ENCODE data around the gene LTBP1. TPM values are rescaled to one million over a fixed set of nuclear protein-coding genes. Genes with fewer than 3 reads are reported as not detected.

Gene LTBP1
- total and polyA plus RNA-seq, 12 donors: 6.2 to 47.2 (median 15.5) TPM

DNA sequence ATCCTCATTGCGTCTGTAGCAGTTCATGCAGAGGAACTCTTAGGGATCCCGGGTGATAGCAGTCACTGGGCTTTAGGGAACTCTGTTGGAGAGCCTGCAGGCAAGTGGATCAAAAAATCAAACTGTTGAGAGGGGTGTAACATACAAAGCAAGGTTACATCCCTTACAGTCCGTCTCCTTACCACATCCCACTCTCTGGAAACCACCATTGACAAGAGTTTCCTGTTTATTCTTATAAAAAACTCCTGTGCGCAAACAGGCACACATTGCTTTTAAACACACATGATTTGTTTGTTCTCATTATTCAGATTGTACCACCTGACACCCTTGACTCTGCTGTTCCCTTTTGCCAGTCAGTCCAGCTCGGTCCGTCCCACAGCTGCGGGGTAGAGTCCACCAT, 137.7 kb downstream of the LTBP1 start:
- intact Hi-C loops (cut with DNase I): no loop called here
- Histone ChIP-seq H3K27ac (no peak overlapping the region), H3K27me3 (no peaks in the 10 kb centered on the region), H3K4me1 (replicated peaks in 1 of 2) (peaks cover 0 to 11% of the 10 kb centered on the region in 2 donors), H3K4me3 (no peak overlapping the region), H3K9me3 (replicated peaks in 1 of 3) (no peaks in the 10 kb centered on the region), H3K36me3 (replicated peaks in 1 of 2) (no peaks in the 10 kb centered on the region)
- no peak for DNase-seq
- 85 to 89% (median 87%) methylated on average over 6 to 7 of the region's 7 CpGs for WGBS, 4 donors
- TF ChIP-seq, protein P1, sequence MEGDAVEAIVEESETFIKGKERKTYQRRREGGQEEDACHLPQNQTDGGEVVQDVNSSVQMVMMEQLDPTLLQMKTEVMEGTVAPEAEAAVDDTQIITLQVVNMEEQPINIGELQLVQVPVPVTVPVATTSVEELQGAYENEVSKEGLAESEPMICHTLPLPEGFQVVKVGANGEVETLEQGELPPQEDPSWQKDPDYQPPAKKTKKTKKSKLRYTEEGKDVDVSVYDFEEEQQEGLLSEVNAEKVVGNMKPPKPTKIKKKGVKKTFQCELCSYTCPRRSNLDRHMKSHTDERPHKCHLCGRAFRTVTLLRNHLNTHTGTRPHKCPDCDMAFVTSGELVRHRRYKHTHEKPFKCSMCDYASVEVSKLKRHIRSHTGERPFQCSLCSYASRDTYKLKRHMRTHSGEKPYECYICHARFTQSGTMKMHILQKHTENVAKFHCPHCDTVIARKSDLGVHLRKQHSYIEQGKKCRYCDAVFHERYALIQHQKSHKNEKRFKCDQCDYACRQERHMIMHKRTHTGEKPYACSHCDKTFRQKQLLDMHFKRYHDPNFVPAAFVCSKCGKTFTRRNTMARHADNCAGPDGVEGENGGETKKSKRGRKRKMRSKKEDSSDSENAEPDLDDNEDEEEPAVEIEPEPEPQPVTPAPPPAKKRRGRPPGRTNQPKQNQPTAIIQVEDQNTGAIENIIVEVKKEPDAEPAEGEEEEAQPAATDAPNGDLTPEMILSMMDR (IDR thresholded peaks at IDR 0.05): no peak
- no peak for TF ChIP-seq POLR2A (IDR thresholded peaks at IDR 0.05)

DNA sequence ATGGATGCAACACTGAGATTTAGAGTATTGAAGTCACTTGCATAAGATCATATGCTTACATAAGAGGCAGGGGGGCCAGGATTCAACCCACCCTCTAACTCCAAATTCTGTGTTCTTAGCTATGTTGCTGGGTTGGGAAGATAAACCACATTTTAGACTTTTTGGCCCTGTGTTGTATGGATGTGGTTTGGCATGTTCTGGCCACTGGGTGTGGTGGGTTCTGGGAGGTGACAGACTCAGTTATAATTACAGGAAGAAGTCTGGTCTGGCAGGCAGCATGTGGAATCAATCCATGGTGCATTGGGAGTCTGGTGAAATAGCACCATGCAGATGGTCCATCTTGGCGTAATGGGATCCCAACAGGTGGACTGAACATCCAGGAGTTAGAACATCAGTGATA, 138.9 kb downstream of the LTBP1 start:
- H3K4me3 ChIP-seq: no peak overlapping the region
- H3K36me3 ChIP-seq (replicated peaks in 1 of 2): no peaks in the 10 kb centered on the region
- no peaks in the 10 kb centered on the region for H3K27me3 ChIP-seq
- TF ChIP-seq POLR2A (IDR thresholded peaks at IDR 0.05): no peak
- TF ChIP-seq, protein P1 (IDR thresholded peaks at IDR 0.05): no peak
- H3K9me3 ChIP-seq (replicated peaks in 1 of 3): no peaks in the 10 kb centered on the region
- no peak for DNase-seq
- peaks cover 0 to 11% of the 10 kb centered on the region in 2 donors for H3K4me1 ChIP-seq (replicated peaks in 1 of 2)
- WGBS, 4 donors: 60 to 100% (median 79%) methylated on average over 1 of the region's 1 CpG
- H3K27ac ChIP-seq: no peak overlapping the region
- intact Hi-C loops (cut with DNase I): no loop called here

DNA sequence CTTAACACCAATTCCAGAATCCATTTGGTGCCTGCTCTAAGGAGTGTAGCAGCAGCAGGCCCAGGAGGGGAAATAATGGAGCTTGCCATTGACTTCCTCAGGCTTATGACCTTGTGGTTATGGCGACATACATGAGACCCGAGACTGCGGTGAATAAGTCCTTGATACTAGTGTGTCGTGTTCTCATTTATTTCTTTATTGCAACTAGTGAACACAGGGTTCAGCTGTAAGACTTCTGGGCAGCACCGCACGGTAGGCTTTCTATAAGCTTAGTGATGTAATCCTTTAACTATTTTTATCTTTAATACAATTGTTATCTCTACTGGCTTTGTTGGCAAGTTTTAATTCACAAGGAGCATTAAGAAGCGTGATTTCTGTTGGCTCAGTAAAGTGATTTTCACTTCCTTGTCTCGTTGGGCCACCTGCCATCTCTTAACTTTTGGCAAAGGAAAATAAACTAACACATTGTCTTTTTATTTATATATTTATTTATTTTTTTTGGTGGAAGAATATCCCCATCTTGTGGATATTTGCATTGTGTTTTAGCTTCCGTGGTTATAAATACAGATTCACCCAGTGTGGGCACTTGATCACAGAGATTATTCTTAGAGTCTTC, 139.8 kb downstream of the LTBP1 start:
- no peaks in the 10 kb centered on the region for H3K36me3 ChIP-seq (replicated peaks in 1 of 2)
- no peaks in the 10 kb centered on the region for H3K9me3 ChIP-seq (replicated peaks in 1 of 3)
- intact Hi-C loops (cut with DNase I): no loop called here
- H3K4me1 ChIP-seq (replicated peaks in 1 of 2): peaks cover 0 to 11% of the 10 kb centered on the region in 2 donors
- no peak overlapping the region for H3K27ac ChIP-seq
- 17 to 24% (median 21%) methylated on average over 9 of the region's 9 CpGs for WGBS, 4 donors
- DNase-seq: peak in 4 of 7 donors; percentile 18 to 35 (median 31)
- no peak overlapping the region for H3K4me3 ChIP-seq
- no peaks in the 10 kb centered on the region for H3K27me3 ChIP-seq
- no peak for TF ChIP-seq POLR2A (IDR thresholded peaks at IDR 0.05)
- TF ChIP-seq, protein P1 (IDR thresholded peaks at IDR 0.05): peak in 3 of 6 experiments; percentile 6 to 28 (median 25)

DNA sequence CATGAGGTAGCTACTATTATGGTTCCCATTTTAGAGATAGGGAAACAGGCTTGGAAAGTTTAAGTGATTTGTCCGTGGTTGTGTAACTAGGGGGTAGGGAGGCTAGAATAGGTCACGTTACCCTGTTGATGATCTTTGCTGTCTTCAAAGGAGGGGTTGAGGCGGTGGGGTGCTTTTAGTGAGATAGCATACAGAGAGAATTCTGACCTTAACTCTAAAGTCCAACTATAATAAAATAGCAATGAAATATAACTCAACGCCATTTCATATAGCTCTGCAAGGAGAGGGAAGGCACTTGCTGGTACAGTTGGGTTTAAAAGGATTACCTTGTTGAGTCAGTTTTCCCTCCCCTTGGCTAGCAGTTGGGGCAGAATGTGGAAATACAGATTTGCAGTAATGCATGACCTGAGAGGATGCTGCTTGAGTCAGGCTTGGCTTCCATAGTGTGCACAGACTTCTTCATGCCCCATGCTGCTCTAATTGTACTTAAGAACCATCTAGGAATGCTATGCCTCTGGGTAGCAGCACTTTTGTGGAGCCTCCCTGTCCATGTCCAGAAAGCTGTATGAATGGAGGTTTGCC, 143.9 kb downstream of the LTBP1 start:
- 88 to 94% (median 90%) methylated on average over 4 of the region's 4 CpGs for WGBS, 4 donors
- H3K27me3 ChIP-seq: no peaks in the 10 kb centered on the region
- TF ChIP-seq, protein P1 (IDR thresholded peaks at IDR 0.05): no peak
- TF ChIP-seq POLR2A (IDR thresholded peaks at IDR 0.05): no peak
- intact Hi-C loops (cut with DNase I): no loop called here
- H3K4me1 ChIP-seq (replicated peaks in 1 of 2): peaks cover 0 to 11% of the 10 kb centered on the region in 2 donors
- H3K4me3 ChIP-seq: no peak overlapping the region
- no peaks in the 10 kb centered on the region for H3K36me3 ChIP-seq (replicated peaks in 1 of 2)
- no peak for DNase-seq
- H3K27ac ChIP-seq: no peak overlapping the region
- peaks cover 0 to 6% (median 0%) of the 10 kb centered on the region in 3 donors for H3K9me3 ChIP-seq (replicated peaks in 1 of 3)

Measured in adrenal gland (tissue), 12 donors.